Endodermal cell (in vitro differentiated cells): ENCODE measurements around the gene PTGS1. TPM values are rescaled to one million over a fixed set of nuclear protein-coding genes. Genes with fewer than 3 reads are reported as not detected.

ENCODE experiments used
- DNase-seq: peaks from one replicate; pipeline ENCODE4 v3.0.0-alpha.2; 2017
- H3K27ac ChIP-seq: 2 replicates; pipeline ENCODE4 v1.5.1; 2013; ENCODE audit warnings: mild to moderate bottlenecking, low read depth, low read length, moderate library complexity
- H3K27me3 ChIP-seq: 2 replicates; pipeline ENCODE4 v1.6.1; 2013; ENCODE audit warnings: mild to moderate bottlenecking, low read length, moderate library complexity; ENCODE audit not compliant: insufficient read depth, control insufficient read depth, poor library complexity, severe bottlenecking
- H3K36me3 ChIP-seq: 2 replicates; pipeline ENCODE4 v1.7.0; 2013; ENCODE audit warnings: mild to moderate bottlenecking, low read length, moderate library complexity; ENCODE audit not compliant: control insufficient read depth, insufficient read depth
- H3K4me1 ChIP-seq: one replicate; pipeline ENCODE4 v1.7.0; 2013; ENCODE audit warnings: low read length; ENCODE audit not compliant: control insufficient read depth, insufficient read depth
- H3K4me3 ChIP-seq: 2 replicates; pipeline ENCODE4 v1.5.1; 2013; ENCODE audit warnings: mild to moderate bottlenecking, low read length, moderate library complexity
- H3K9ac ChIP-seq: 2 replicates; pipeline ENCODE4 v1.6.1; 2013; ENCODE audit warnings: mild to moderate bottlenecking, low read length, moderate library complexity; ENCODE audit not compliant: poor library complexity, severe bottlenecking; ENCODE audit errors: extremely low read depth
- H3K9me3 ChIP-seq: 2 replicates; pipeline ENCODE4 v1.6.1; 2013; ENCODE audit warnings: mild to moderate bottlenecking, low read length, moderate library complexity; ENCODE audit not compliant: control insufficient read depth
- H3K27ac Mint-ChIP-seq: 2 replicates; pipeline ENCODE4 v1.8.0; 2020; ENCODE audit warnings: mixed read lengths
- H3K27me3 Mint-ChIP-seq: 2 replicates; pipeline ENCODE4 v1.8.0; 2021; ENCODE audit warnings: mild to moderate bottlenecking, mixed read lengths; ENCODE audit not compliant: insufficient read depth
- H3K36me3 Mint-ChIP-seq: 2 replicates; pipeline ENCODE4 v1.8.0; 2020; ENCODE audit warnings: low read depth, mixed read lengths
- H3K4me1 Mint-ChIP-seq: 2 replicates; pipeline ENCODE4 v1.8.0; 2020; ENCODE audit warnings: mixed read lengths
- H3K4me3 Mint-ChIP-seq: 2 replicates; pipeline ENCODE4 v1.8.0; 2020; ENCODE audit warnings: mild to moderate bottlenecking, moderate library complexity, mixed read lengths
- H3K9me3 Mint-ChIP-seq: 2 replicates; pipeline ENCODE4 v1.8.0; 2020; ENCODE audit warnings: mild to moderate bottlenecking, mixed read lengths
- CTCF ChIP-seq: fragments of 200-600 bp; sonication (generic); conservative IDR thresholded peaks from 2 replicates; pipeline ENCODE4 v1.5.0; 2021; ENCODE audit warnings: antibody characterized with exemption, mild to moderate bottlenecking
- WGBS, 2 experiments: methylation state at CpG; one replicate each; pipeline versions ENCODE4 v1.1.5 to v1.1.7; 2013; ENCODE audit warnings: missing lambda C conversion rate in 2 of 2, mixed read lengths in 1 of 2; ENCODE audit not compliant: insufficient coverage in 1 of 2, insufficient read length in 1 of 2; 5-methylcytosine and 5-hydroxymethylcytosine counted together
- total RNA-seq, 2 donors: library from RNA; stranded (reverse); fragmentation: NEBNext Ultra II Directional in 1 of 2; extraction: Animal tissue kit (Norgen Biotek cat#: 25700) in 1 of 2; gene quantifications; 2 replicates in 1 of 2; 3 replicates in 1 of 2; pipeline ENCODE4 v1.2.1, GENCODE V29; 2021

PTGS1 gene
- total RNA-seq, 2 donors from 2014 or later = 0.84 to 1.1 TPM

- H3K27ac Mint-ChIP-seq = peak overlapping the region; percentile 19
- H3K4me1 ChIP-seq = peaks cover 10% of the 10 kb centered on the region
- H3K36me3 ChIP-seq = no peaks in the 10 kb centered on the region
- H3K36me3 Mint-ChIP-seq = no peaks in the 10 kb centered on the region
- H3K4me1 Mint-ChIP-seq = peaks cover 32% of the 10 kb centered on the region
- H3K9me3 ChIP-seq = no peaks in the 10 kb centered on the region
- no peak overlapping the region for H3K9ac ChIP-seq
- DNase-seq = peak; percentile 33
- H3K4me3 Mint-ChIP-seq = no peak overlapping the region
- H3K27ac ChIP-seq = no peak overlapping the region
- H3K4me3 ChIP-seq = no peak overlapping the region
- no peaks in the 10 kb centered on the region for H3K9me3 Mint-ChIP-seq
- H3K27me3 Mint-ChIP-seq = no peaks in the 10 kb centered on the region
- no peak for TF ChIP-seq CTCF
- 83 to 95% methylated on average over 3 of the region's 3 CpGs for WGBS, 2 experiments
- no peaks in the 10 kb centered on the region for H3K27me3 ChIP-seq
These were observed 39.3 kb upstream of the PTGS1 start for GRCh38 chr9:122331523-122331927.

GRCh38 chr9:122332083-122332482 lies 38.7 kb upstream of the PTGS1 start:
- Histone ChIP-seq H3K27ac (no peak overlapping the region), H3K9ac (no peak overlapping the region), H3K36me3 (no peaks in the 10 kb centered on the region), H3K4me3 (no peak overlapping the region), H3K27me3 (no peaks in the 10 kb centered on the region), H3K4me1 (peaks cover 11% of the 10 kb centered on the region), H3K9me3 (no peaks in the 10 kb centered on the region)
- no peaks in the 10 kb centered on the region for H3K9me3 Mint-ChIP-seq
- H3K27ac Mint-ChIP-seq = peak overlapping the region; percentile 19
- H3K4me3 Mint-ChIP-seq = no peak overlapping the region
- no peaks in the 10 kb centered on the region for H3K27me3 Mint-ChIP-seq
- peaks cover 34% of the 10 kb centered on the region for H3K4me1 Mint-ChIP-seq
- TF ChIP-seq CTCF = no peak
- WGBS, 2 experiments = 54 to 55% methylated on average over 4 to 6 of the region's 6 CpGs
- peak; percentile 61 for DNase-seq
- H3K36me3 Mint-ChIP-seq = no peaks in the 10 kb centered on the region

- no peaks in the 10 kb centered on the region for H3K27me3 Mint-ChIP-seq
- TF ChIP-seq CTCF = no peak
- H3K4me1 Mint-ChIP-seq = peaks cover 39% of the 10 kb centered on the region
These were observed 38.2 kb upstream of the PTGS1 start for GRCh38 chr9:122332644-122333043.

More at GRCh38 chr9:122332644-122333043, 38.2 kb upstream of the PTGS1 start:
- Mint-ChIP-seq H3K27ac (no peak overlapping the region), H3K4me3 (no peak overlapping the region), H3K9me3 (no peaks in the 10 kb centered on the region), H3K36me3 (no peaks in the 10 kb centered on the region)
- Histone ChIP-seq H3K4me1 (peaks cover 15% of the 10 kb centered on the region), H3K9ac (no peak overlapping the region), H3K36me3 (no peaks in the 10 kb centered on the region), H3K4me3 (no peak overlapping the region), H3K27me3 (no peaks in the 10 kb centered on the region), H3K27ac (no peak overlapping the region), H3K9me3 (no peaks in the 10 kb centered on the region)
- WGBS, 2 experiments = 74 to 78% methylated on average over 4 to 7 of the region's 7 CpGs
- DNase-seq = peak; percentile 22
